Upper lobe of left lung (tissue), 6 donors: Measurements from ENCODE around the gene FASTKD1. TPM values are rescaled to one million over a fixed set of nuclear protein-coding genes. Genes with fewer than 3 reads are reported as not detected.

Experiments
- ATAC-seq, 2 donors: fragments of 200-7000 bp; cut with Tn5 transposase; one replicate each; pipeline ENCODE4 v1.9.1; 2022; ENCODE audit warnings: mild to moderate bottlenecking in 2 of 2, moderate library complexity in 2 of 2; ENCODE audit not compliant: low FRiP score in 2 of 2
- DNase-seq, 2 donors: peaks; one replicate each; pipeline ENCODE4 v3.0.0-alpha.2; 2019 to 2020
- H3K27ac ChIP-seq, 4 donors: fragments of 200-600 bp; sonication (generic); one replicate each; pipeline ENCODE4 v1.5.1; 2016 to 2019
- H3K27me3 ChIP-seq, 4 donors: fragments of 200-600 bp; sonication (generic); one replicate each; pipeline ENCODE4 v1.5.1; 2017 to 2019
- H3K36me3 ChIP-seq, 4 donors: fragments of 200-600 bp; sonication (generic); one replicate each; pipeline ENCODE4 v1.5.1; 2016 to 2019
- H3K4me1 ChIP-seq, 4 donors: fragments of 200-600 bp; sonication (generic); one replicate each; pipeline ENCODE4 v1.5.1; 2018 to 2019
- H3K4me3 ChIP-seq, 4 donors: fragments of 200-600 bp; sonication (generic); one replicate each; pipeline ENCODE4 v1.5.1; 2017 to 2019; ENCODE audit warnings: mild to moderate bottlenecking in 2 of 4, moderate library complexity in 1 of 4
- H3K9me3 ChIP-seq, 4 donors: fragments of 200-600 bp; sonication (generic); one replicate each; pipeline ENCODE4 v1.5.1; 2018 to 2019
- CTCF ChIP-seq, 6 experiments: fragments of 450-650 bp in 4 of 6; fragments of 200-600 bp in 2 of 6; sonication (generic) in 2 of 6; IDR thresholded peaks; one replicate each; pipeline ENCODE4 v1.5.1; 2016 to 2019; ENCODE audit warnings: antibody characterized with exemption in 6 of 6
- EP300 ChIP-seq, 4 donors: sonication (generic); formaldehyde crosslinking; IDR thresholded peaks; one replicate each; pipeline ENCODE4 v1.5.1; 2017; ENCODE audit warnings: antibody characterized with exemption in 4 of 4, control low read depth in 2 of 4
- POLR2A ChIP-seq, 4 donors: fragments of 450-650 bp; IDR thresholded peaks; one replicate each; pipeline ENCODE4 v1.5.1; 2016 to 2017; ENCODE audit warnings: antibody characterized with exemption in 4 of 4, mild to moderate bottlenecking in 2 of 4
- POLR2AphosphoS5 ChIP-seq, 2 donors: sonication (generic); formaldehyde crosslinking; IDR thresholded peaks; one replicate each; pipeline ENCODE4 v1.5.1; 2017; ENCODE audit warnings: antibody characterized with exemption in 2 of 2
- WGBS, 2 donors: methylation state at CpG; one replicate each; pipeline ENCODE4 v1.1.5; 2017 to 2018; 5-methylcytosine and 5-hydroxymethylcytosine counted together
- total RNA-seq, 6 donors: library from RNA; depleted of rRNA in 4 of 6; stranded (reverse); fragments of >200 nt in 4 of 6; gene quantifications; one replicate each; pipeline versions ENCODE4 v1.1.0 to v1.2.1, GENCODE V29; 2016 to 2021
- donor health status: DM: no; HTN: no; CAD: no; lungs with moderate emphysema.
- donor health status: DM: no; HTN: yes; CAD: no; lungs with severe emphysema.

FASTKD1 gene
- total RNA-seq, 6 donors from 2014 or later: 14.7 to 21.7 (median 18.4) TPM

- H3K27ac ChIP-seq: no peak overlapping the region
- ATAC-seq: no peak
- TF ChIP-seq CTCF (IDR thresholded peaks at IDR 0.05): no peak
- TF ChIP-seq POLR2AphosphoS5 (IDR thresholded peaks at IDR 0.05): peak in 1 of 2 donors; percentile 21
- no peak for TF ChIP-seq POLR2A (IDR thresholded peaks at IDR 0.05)
- no peak for TF ChIP-seq EP300 (IDR thresholded peaks at IDR 0.05)
- H3K36me3 ChIP-seq: no peaks in the 10 kb centered on the region
- peaks cover 0 to 6% (median 0%) of the 10 kb centered on the region in 4 donors for H3K4me1 ChIP-seq
- 66 to 72% methylated on average over 3 of the region's 3 CpGs for WGBS, 2 donors
- DNase-seq: no peak
- H3K4me3 ChIP-seq: no peak overlapping the region
- H3K9me3 ChIP-seq: no peaks in the 10 kb centered on the region
- no peaks in the 10 kb centered on the region for H3K27me3 ChIP-seq
Observed at GRCh38 chr2:169513926-169514325, 59.7 kb downstream of the FASTKD1 start.

DNA sequence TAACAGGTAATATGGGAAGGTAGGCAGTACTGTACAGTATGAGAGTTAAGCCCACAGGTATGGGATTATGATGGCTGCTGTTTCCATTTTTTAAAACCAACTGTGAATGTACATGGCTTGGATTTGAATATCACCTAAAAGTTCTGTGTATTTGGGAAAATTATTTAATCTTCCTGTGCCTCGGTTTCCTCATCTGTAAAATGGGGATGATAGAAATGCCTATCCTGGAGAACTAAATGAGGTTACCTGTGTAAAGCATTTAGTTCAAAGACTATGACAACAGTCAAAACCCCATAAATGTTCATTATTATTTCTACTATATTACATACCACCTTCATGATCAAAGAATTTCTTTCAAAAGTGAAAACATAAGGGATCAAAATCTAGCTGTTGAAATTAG lies 60.6 kb downstream of the FASTKD1 start:
- 88 to 96% methylated on average over 1 of the region's 1 CpG for WGBS, 2 donors
- TF ChIP-seq EP300 (IDR thresholded peaks at IDR 0.05): no peak
- TF ChIP-seq POLR2A (IDR thresholded peaks at IDR 0.05): no peak
- no peak for TF ChIP-seq CTCF (IDR thresholded peaks at IDR 0.05)
- TF ChIP-seq POLR2AphosphoS5 (IDR thresholded peaks at IDR 0.05): no peak
- Histone ChIP-seq H3K36me3 (no peaks in the 10 kb centered on the region), H3K27me3 (no peaks in the 10 kb centered on the region), H3K27ac (no peak overlapping the region), H3K4me3 (no peak overlapping the region), H3K9me3 (no peaks in the 10 kb centered on the region), H3K4me1 (peaks cover 0 to 6% (median 0%) of the 10 kb centered on the region in 4 donors)
- ATAC-seq (no peak), DNase-seq (no peak)

DNA sequence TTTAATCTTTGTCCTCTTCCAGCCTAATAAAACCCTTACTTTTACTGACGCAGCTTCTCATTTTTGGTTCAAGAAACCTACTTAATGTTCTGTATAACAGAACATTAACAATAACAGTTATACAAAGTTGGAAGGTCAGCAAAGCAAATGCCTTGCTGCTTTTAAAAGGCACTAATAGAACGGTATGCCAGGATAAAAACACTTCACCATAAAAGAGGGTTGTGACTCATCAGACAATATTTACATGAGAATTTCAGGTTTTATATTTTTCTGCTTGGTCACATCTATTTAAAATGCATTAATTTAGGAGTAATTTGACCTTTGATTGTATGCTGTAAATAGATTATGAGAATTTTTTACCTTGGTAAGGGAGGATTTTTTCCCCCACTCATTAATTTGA lies 61.1 kb downstream of the FASTKD1 start:
- Histone ChIP-seq H3K4me3 (no peak overlapping the region), H3K36me3 (no peaks in the 10 kb centered on the region), H3K27me3 (no peaks in the 10 kb centered on the region), H3K27ac (no peak overlapping the region), H3K9me3 (no peaks in the 10 kb centered on the region), H3K4me1 (peaks cover 0 to 6% (median 0%) of the 10 kb centered on the region in 4 donors)
- ATAC-seq (no peak), DNase-seq (no peak)
- no peak for TF ChIP-seq POLR2AphosphoS5 (IDR thresholded peaks at IDR 0.05)
- 54 to 59% methylated on average over 2 of the region's 2 CpGs for WGBS, 2 donors

DNA sequence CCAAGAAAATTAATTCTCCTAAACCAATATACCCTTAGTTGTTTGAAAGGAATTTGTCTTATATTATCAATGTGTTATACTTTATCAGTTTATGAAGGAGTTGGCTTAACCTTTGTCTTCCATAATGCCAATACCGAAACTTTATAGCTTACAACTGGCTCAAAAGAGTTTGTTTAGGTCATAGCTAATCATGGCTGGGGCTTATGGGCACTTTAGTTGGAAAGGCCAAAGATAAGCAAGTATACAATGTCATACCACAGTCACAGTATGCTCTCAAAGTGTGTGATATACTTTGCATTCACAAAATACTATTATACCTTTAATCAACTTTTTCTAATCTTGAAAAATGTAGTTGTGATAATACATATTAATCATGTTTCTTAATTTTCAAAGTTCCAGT lies 61.8 kb downstream of the FASTKD1 start:
- no peak overlapping the region for H3K27ac ChIP-seq
- H3K36me3 ChIP-seq: no peaks in the 10 kb centered on the region
- peaks cover 0 to 6% (median 0%) of the 10 kb centered on the region in 4 donors for H3K4me1 ChIP-seq
- H3K27me3 ChIP-seq: no peaks in the 10 kb centered on the region
- ATAC-seq (no peak), DNase-seq (no peak)
- TF ChIP-seq EP300 (IDR thresholded peaks at IDR 0.05): no peak
- no peak for TF ChIP-seq CTCF (IDR thresholded peaks at IDR 0.05)
- TF ChIP-seq POLR2AphosphoS5 (IDR thresholded peaks at IDR 0.05): no peak
- TF ChIP-seq POLR2A (IDR thresholded peaks at IDR 0.05): no peak
- WGBS, 2 donors: 87 to 100% methylated on average over 1 of the region's 1 CpG
- H3K4me3 ChIP-seq: no peak overlapping the region
- H3K9me3 ChIP-seq: no peaks in the 10 kb centered on the region

DNA sequence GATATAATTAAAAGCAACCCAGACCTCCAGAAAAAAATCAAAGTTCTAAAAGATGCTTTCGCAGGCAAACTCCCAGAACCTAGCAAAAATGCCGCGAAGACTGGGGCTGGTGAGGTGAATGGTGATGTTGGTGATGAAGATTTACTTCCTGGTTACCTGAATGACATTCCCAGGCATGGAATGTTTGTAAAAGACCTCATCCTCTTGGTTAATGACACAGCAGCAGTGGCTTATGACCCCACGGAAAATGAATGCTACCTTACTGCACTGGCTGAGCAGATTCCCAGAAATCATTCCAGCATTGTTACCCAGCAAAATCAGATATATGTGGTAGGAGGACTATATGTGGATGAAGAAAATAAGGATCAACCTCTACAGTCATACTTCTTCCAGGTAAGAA lies 63.2 kb downstream of the FASTKD1 start:
- Histone ChIP-seq H3K4me1 (peaks cover 0 to 6% (median 0%) of the 10 kb centered on the region in 4 donors), H3K9me3 (no peaks in the 10 kb centered on the region), H3K27ac (no peak overlapping the region), H3K4me3 (no peak overlapping the region), H3K36me3 (no peaks in the 10 kb centered on the region), H3K27me3 (no peaks in the 10 kb centered on the region)
- no peak for ATAC-seq
- no peak for TF ChIP-seq POLR2AphosphoS5 (IDR thresholded peaks at IDR 0.05)
- no peak for TF ChIP-seq POLR2A (IDR thresholded peaks at IDR 0.05)
- no peak for TF ChIP-seq EP300 (IDR thresholded peaks at IDR 0.05)
- no peak for TF ChIP-seq CTCF (IDR thresholded peaks at IDR 0.05)
- no peak for DNase-seq
- 95% methylated on average over 4 of the region's 4 CpGs for WGBS, 2 donors
